ENCODE data around the gene ZMIZ1. TPM values are rescaled to one million over a fixed set of nuclear protein-coding genes. Genes with fewer than 3 reads are reported as not detected.
A peak's percentile ranks its signal among the peaks of the same experiment; 100 is the strongest.

Gene ZMIZ1
- total RNA-seq, 1 donor from 2014 or later = 93.9 TPM

- POLR2A ChIA-PET = no interaction called here
- Mint-ChIP-seq H3K4me3 (no peak overlapping the region), H3K4me1 (peaks cover 53% of the 10 kb centered on the region), H3K36me3 (ENCODE audit: low read depth) (peaks cover 66% of the 10 kb centered on the region), H3K27ac (no peak overlapping the region), H3K9me3 (no peaks in the 10 kb centered on the region), H3K27me3 (no peaks in the 10 kb centered on the region)
- ATAC-seq (ENCODE audit: low read depth) (no peak), DNase-seq (no peak)
- CTCF ChIA-PET = no interaction called here
- intact Hi-C loops (cut with micrococcal nuclease) = no loop called here
- TF ChIP-seq, protein P1, sequence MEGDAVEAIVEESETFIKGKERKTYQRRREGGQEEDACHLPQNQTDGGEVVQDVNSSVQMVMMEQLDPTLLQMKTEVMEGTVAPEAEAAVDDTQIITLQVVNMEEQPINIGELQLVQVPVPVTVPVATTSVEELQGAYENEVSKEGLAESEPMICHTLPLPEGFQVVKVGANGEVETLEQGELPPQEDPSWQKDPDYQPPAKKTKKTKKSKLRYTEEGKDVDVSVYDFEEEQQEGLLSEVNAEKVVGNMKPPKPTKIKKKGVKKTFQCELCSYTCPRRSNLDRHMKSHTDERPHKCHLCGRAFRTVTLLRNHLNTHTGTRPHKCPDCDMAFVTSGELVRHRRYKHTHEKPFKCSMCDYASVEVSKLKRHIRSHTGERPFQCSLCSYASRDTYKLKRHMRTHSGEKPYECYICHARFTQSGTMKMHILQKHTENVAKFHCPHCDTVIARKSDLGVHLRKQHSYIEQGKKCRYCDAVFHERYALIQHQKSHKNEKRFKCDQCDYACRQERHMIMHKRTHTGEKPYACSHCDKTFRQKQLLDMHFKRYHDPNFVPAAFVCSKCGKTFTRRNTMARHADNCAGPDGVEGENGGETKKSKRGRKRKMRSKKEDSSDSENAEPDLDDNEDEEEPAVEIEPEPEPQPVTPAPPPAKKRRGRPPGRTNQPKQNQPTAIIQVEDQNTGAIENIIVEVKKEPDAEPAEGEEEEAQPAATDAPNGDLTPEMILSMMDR (IDR thresholded peaks at IDR 0.05) = no peak
Observed at GRCh38 chr10:79355420-79356017, 286.8 kb downstream of the ZMIZ1 start.

DNA sequence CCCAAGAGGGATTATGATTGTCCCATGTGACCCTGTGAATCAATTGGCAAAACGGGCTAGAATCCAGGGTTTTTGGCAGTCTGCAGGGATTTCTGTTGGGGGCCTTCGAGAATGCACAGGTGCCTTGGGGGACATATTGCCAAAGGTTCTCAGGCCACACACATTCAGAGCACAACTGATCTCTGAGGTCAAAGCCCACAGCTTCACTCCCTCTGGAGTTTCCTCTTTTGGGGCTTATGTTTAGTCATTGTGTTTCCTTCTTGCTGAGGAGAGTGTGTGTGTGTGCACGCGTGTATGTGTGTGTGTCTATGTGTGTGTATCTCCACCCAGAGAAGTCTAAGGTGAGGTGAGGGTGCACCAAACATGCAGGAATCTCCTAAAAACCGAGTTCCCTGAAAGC, 287.3 kb downstream of the ZMIZ1 start:
- CTCF ChIA-PET = no interaction called here
- intact Hi-C loops (cut with micrococcal nuclease) = no loop called here
- no peaks in the 10 kb centered on the region for H3K9me3 Mint-ChIP-seq
- DNase-seq (no peak), ATAC-seq (ENCODE audit: low read depth) (peak; percentile 42)
- H3K36me3 Mint-ChIP-seq (ENCODE audit: low read depth) = peaks cover 60% of the 10 kb centered on the region
- no peaks in the 10 kb centered on the region for H3K27me3 Mint-ChIP-seq
- no peak overlapping the region for H3K4me3 Mint-ChIP-seq
- POLR2A ChIA-PET = no interaction called here
- H3K4me1 Mint-ChIP-seq = peaks cover 53% of the 10 kb centered on the region
- peak overlapping the region; percentile 8 for H3K27ac Mint-ChIP-seq
- TF ChIP-seq, protein P1 (IDR thresholded peaks at IDR 0.05) = no peak

DNA sequence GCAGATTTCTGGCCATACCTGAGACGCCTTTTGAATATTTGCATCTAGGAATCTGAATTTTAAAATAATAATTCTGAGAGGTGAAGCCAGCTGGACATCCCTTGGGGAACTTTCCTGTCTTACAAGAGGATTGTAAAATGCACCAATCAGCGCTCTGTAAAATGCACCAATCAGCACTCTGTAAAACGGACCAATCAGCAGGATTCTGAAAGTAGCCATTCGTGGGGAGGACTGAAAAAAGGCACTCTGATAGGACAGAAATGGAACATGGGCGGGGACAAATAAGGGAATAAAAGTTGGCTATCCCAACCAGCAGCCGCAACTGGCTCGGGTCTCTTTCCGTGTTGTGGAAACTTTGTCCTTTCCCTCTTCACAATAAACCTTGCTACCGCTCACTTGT, 288.4 kb downstream of the ZMIZ1 start:
- H3K27me3 Mint-ChIP-seq = no peaks in the 10 kb centered on the region
- H3K36me3 Mint-ChIP-seq (ENCODE audit: low read depth) = peaks cover 51% of the 10 kb centered on the region
- POLR2A ChIA-PET = no interaction called here

DNA sequence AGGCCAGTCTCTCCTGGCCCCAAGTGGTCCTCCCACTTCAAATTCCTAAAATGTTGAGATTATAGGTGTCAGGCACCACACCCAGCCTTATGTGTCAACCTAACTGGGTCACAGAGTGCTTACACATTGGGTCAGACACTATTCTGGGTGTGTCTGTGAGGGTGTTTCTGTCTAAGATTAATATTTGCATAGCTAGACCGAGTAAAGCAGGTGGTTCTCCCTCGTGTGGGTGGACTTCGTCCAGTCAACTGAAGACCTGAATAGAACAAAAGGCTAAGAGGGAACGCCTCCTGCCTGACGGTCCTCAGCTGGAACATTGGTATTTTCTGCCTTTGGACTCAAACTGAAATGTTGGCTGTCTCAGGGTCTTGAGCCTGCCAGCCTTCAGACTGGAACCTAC, 290.0 kb downstream of the ZMIZ1 start:
- Mint-ChIP-seq H3K4me1 (peaks cover 47% of the 10 kb centered on the region), H3K9me3 (no peaks in the 10 kb centered on the region), H3K4me3 (no peak overlapping the region), H3K27ac (no peak overlapping the region), H3K36me3 (ENCODE audit: low read depth) (peaks cover 34% of the 10 kb centered on the region), H3K27me3 (no peaks in the 10 kb centered on the region)
- TF ChIP-seq, protein P1 (IDR thresholded peaks at IDR 0.05) = no peak
- ChIA-PET CTCF (interaction anchor here (1.0 to 1.2 kb wide), 2 partner anchors 14 to 156 kb away, joined by 3 read pairs; no protein-coding TSS in a partner anchor), POLR2A (interaction anchor here (0.8 to 1.2 kb wide), 2 partner anchors 11 to 15 kb away, joined by 3 to 5 read pairs; no protein-coding TSS in a partner anchor)
- intact Hi-C loops (cut with micrococcal nuclease) = no loop called here
- ATAC-seq (ENCODE audit: low read depth) (no peak), DNase-seq (no peak)

More for the DNA sequence above, 288.4 kb downstream of the ZMIZ1 start:
- DNase-seq = no peak
- CTCF ChIA-PET = no interaction called here
- no peak overlapping the region for H3K27ac Mint-ChIP-seq
- no peak overlapping the region for H3K4me3 Mint-ChIP-seq
- no peak for ATAC-seq (ENCODE audit: low read depth)
- intact Hi-C loops (cut with micrococcal nuclease) = no loop called here
- peaks cover 53% of the 10 kb centered on the region for H3K4me1 Mint-ChIP-seq
- no peaks in the 10 kb centered on the region for H3K9me3 Mint-ChIP-seq
- TF ChIP-seq, protein P1 (IDR thresholded peaks at IDR 0.05) = no peak

- peaks cover 23% of the 10 kb centered on the region for H3K36me3 Mint-ChIP-seq (ENCODE audit: low read depth)
- POLR2A ChIA-PET = no interaction called here
- peak; percentile 65 for ATAC-seq (ENCODE audit: low read depth)
- no peak overlapping the region for H3K4me3 Mint-ChIP-seq
- no peaks in the 10 kb centered on the region for H3K9me3 Mint-ChIP-seq
- H3K27ac Mint-ChIP-seq = no peak overlapping the region
- intact Hi-C loops (cut with micrococcal nuclease) = no loop called here
- CTCF ChIA-PET = interaction anchor here (1.0 kb wide), 1 partner anchor 13 kb away, joined by 3 read pairs; no protein-coding TSS in a partner anchor
- peaks cover 36% of the 10 kb centered on the region for H3K4me1 Mint-ChIP-seq
- H3K27me3 Mint-ChIP-seq = no peaks in the 10 kb centered on the region
- no peak for DNase-seq
- TF ChIP-seq, protein P1 (IDR thresholded peaks at IDR 0.05) = no peak
Observed at GRCh38 chr10:79359816-79360498, 291.2 kb downstream of the ZMIZ1 start.
